Measurements from ENCODE around the gene HAL. TPM values are rescaled to one million over a fixed set of nuclear protein-coding genes. Genes with fewer than 3 reads are reported as not detected.
A peak's percentile ranks its signal among the peaks of the same experiment; 100 is the strongest.

HAL gene
- total and polyA plus RNA-seq, 2 of the 8 experiments (the other 6 are each of a cell fraction or from before 2014, with no cell fraction given), result 0.12 to 0.17 TPM

DNA sequence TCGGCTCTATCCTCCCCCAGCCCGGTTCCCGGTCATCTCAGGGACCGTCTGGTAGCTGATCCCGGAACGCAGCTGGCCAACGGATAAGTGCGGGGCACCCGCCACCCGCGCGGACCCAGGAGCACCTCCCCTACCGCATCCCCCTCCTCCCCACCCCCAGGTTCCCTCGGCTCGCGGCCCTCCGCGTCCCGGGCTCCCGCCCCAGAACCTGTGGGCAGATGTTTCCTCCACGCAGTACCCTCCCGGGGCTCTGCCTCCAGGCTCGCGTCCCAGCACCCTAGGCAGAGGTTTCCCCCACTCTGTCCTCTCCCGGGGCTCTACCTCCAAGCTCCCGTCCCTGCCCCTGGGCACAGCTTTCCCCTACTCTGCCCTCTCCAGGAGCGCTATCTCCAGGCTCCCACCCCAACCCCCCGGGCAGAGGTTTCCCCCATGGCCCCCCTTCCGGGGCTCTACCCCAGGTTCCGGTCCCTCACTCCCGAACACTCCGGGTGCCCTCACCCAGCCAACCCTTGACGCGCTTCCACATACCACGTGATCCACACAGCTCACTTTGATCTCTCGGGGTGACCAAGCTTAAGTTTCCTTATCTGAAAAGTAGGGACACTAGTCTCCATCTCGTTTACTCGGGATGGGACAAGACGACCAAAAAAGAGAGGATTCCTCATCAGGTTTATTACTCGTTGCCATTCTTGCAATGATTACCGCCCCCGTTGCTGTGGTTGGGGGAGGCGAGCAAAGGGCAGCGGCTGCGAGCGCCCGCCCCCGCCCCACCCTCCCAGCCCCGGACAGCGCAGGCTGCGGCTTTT is 53.4 kb downstream of the HAL start, which contains the start of gene CCDC38 (continued):
- TF ChIP-seq, protein P1, sequence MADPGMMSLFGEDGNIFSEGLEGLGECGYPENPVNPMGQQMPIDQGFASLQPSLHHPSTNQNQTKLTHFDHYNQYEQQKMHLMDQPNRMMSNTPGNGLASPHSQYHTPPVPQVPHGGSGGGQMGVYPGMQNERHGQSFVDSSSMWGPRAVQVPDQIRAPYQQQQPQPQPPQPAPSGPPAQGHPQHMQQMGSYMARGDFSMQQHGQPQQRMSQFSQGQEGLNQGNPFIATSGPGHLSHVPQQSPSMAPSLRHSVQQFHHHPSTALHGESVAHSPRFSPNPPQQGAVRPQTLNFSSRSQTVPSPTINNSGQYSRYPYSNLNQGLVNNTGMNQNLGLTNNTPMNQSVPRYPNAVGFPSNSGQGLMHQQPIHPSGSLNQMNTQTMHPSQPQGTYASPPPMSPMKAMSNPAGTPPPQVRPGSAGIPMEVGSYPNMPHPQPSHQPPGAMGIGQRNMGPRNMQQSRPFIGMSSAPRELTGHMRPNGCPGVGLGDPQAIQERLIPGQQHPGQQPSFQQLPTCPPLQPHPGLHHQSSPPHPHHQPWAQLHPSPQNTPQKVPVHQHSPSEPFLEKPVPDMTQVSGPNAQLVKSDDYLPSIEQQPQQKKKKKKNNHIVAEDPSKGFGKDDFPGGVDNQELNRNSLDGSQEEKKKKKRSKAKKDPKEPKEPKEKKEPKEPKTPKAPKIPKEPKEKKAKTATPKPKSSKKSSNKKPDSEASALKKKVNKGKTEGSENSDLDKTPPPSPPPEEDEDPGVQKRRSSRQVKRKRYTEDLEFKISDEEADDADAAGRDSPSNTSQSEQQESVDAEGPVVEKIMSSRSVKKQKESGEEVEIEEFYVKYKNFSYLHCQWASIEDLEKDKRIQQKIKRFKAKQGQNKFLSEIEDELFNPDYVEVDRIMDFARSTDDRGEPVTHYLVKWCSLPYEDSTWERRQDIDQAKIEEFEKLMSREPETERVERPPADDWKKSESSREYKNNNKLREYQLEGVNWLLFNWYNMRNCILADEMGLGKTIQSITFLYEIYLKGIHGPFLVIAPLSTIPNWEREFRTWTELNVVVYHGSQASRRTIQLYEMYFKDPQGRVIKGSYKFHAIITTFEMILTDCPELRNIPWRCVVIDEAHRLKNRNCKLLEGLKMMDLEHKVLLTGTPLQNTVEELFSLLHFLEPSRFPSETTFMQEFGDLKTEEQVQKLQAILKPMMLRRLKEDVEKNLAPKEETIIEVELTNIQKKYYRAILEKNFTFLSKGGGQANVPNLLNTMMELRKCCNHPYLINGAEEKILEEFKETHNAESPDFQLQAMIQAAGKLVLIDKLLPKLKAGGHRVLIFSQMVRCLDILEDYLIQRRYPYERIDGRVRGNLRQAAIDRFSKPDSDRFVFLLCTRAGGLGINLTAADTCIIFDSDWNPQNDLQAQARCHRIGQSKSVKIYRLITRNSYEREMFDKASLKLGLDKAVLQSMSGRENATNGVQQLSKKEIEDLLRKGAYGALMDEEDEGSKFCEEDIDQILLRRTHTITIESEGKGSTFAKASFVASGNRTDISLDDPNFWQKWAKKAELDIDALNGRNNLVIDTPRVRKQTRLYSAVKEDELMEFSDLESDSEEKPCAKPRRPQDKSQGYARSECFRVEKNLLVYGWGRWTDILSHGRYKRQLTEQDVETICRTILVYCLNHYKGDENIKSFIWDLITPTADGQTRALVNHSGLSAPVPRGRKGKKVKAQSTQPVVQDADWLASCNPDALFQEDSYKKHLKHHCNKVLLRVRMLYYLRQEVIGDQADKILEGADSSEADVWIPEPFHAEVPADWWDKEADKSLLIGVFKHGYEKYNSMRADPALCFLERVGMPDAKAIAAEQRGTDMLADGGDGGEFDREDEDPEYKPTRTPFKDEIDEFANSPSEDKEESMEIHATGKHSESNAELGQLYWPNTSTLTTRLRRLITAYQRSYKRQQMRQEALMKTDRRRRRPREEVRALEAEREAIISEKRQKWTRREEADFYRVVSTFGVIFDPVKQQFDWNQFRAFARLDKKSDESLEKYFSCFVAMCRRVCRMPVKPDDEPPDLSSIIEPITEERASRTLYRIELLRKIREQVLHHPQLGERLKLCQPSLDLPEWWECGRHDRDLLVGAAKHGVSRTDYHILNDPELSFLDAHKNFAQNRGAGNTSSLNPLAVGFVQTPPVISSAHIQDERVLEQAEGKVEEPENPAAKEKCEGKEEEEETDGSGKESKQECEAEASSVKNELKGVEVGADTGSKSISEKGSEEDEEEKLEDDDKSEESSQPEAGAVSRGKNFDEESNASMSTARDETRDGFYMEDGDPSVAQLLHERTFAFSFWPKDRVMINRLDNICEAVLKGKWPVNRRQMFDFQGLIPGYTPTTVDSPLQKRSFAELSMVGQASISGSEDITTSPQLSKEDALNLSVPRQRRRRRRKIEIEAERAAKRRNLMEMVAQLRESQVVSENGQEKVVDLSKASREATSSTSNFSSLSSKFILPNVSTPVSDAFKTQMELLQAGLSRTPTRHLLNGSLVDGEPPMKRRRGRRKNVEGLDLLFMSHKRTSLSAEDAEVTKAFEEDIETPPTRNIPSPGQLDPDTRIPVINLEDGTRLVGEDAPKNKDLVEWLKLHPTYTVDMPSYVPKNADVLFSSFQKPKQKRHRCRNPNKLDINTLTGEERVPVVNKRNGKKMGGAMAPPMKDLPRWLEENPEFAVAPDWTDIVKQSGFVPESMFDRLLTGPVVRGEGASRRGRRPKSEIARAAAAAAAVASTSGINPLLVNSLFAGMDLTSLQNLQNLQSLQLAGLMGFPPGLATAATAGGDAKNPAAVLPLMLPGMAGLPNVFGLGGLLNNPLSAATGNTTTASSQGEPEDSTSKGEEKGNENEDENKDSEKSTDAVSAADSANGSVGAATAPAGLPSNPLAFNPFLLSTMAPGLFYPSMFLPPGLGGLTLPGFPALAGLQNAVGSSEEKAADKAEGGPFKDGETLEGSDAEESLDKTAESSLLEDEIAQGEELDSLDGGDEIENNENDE (IDR thresholded peaks at IDR 0.05; ENCODE audit: insufficient replicate concordance, low read length), result no peak
- TF ChIP-seq JUND (IDR thresholded peaks at IDR 0.05; ENCODE audit: low read length) (no peak), ASH2L (IDR thresholded peaks at IDR 0.05; ENCODE audit: low read length) (peak; percentile 28), RNF2 (IDR thresholded peaks at IDR 0.05; ENCODE audit: borderline replicate concordance, low read depth, low read length, missing control alignments, poor library complexity, severe bottlenecking) (no peak), CBX5 (IDR thresholded peaks at IDR 0.05; ENCODE audit: low read depth, low read length) (no peak), GABPA (IDR thresholded peaks at IDR 0.05; ENCODE audit: borderline replicate concordance, insufficient read depth, low read length) (no peak; the same call in 1 of the 2 replicates), RAD21 (IDR thresholded peaks at IDR 0.05 in 1 of 2, conservative IDR thresholded peaks at IDR 0.05 in 1 of 2; ENCODE audit: low read depth in 2 of 2, low read length in 2 of 2) (no peak)
- TF ChIP-seq, protein P2, sequence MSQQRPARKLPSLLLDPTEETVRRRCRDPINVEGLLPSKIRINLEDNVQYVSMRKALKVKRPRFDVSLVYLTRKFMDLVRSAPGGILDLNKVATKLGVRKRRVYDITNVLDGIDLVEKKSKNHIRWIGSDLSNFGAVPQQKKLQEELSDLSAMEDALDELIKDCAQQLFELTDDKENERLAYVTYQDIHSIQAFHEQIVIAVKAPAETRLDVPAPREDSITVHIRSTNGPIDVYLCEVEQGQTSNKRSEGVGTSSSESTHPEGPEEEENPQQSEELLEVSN (IDR thresholded peaks at IDR 0.05), result 0 out of 2 replicates have a peak, but pooled peaks have one; percentile 22
